Measurements from ENCODE around the gene ADAMTS2.
"Not testable (repeated sequence)": the region's sequence is repeated elsewhere in the genome, so short reads cannot be mapped to it uniquely, and the experiment has no call there.

The ADAMTS2 gene

DNA sequence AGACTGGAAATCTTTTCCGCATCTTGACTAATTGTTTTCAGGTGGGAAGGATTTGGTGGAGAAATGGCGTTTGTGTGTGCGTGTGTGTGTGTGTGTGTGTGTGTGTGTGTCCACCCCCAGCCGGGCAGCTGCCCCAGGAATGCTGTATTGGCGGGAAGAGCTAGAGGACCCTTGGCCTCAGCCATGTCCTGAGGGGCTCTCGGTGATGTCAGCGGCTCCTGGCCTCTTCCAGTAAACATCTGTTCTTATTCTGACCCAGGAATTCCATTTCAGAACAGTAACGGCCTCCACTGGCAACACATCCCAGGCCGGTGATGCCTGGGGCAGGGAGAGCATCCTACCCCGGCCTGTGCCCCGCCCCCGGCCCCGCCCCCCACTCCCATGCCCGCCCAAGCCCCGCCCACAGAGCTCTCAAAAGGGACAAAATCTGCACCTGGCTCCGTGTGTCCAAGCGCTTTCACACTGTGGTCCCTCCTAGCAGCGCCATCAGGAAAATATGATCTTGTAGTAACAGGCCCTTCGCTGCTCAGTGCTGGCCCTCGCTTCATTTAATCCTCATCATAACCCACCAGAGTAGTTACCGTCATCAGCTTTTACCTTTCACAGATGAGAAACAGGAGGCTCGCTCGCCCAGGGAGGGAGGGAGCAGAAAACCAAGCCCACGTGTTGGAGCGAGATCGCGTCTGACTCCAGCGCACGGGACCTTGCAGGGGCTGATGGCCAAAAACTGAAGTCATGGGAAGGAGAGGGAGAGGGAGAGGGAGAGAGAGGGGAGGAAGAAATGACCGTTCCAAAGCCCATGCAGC is 18.9 kb downstream of the ADAMTS2 start:
- no peak for DNase-seq (ENCODE audit: low read depth in 3 of 3, low spot score in 1 of 3)

DNA sequence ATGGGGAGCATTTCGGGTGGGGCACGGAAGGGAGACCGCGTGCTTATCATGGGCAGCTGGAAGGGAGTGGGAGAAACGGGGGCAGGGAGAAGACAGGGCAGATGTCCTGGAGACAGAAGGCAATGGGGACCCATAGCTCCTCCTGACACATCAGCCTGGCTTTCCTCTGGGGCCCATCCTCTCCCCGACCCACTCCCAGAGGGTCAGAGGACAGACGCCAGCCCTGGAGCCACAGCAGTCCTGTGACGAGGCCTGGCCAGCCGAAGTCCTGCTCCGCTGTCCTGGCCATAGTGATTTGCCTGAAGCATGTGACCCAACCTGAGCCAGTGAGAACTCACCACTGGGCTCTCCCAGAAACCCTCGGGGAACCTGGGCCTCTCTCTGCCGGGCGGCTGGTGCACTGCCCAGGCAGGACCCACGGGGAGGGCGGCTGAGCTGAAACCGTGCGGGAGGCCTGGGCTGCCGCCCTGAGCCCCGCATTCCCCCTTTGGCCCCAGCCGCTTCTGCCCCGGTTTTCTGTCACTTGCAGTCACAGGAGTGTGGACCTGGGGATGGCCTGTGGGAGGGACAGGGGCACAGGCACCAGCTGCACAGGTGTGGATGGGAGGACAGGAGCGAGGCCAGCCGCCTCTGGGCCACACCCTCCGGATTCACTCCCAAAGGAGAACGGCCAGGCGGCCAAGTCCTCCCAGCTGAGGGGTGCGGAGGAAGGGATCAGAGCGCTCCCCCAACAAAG is 19.8 kb downstream of the ADAMTS2 start:
- DNase-seq (ENCODE audit: low read depth in 3 of 3, low spot score in 1 of 3): no peak

DNA sequence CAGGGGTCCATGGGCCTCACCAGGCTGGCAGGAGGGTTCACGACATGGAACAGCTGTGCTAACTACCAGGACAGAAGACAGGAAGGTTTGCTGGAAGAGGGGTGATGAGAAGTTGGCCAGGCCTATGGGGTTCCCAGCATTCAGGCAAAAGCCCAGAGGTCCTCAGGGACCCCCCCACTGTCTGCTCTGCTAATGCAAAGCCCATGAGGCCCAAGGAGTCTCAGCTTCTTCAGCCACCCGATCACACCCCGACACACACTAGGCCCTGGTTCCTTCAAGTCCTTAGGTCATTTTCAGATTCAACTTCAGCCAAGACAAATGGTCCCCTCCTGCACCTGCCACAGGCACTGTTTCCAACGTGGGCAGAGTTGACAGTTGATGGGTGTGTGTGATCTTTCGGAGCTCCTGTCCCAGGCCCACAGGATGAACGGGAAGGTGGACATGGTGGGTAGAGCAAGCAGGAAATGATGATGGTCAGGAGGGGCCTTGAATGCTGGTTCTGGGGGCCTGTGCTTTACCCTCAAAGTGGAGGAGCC is 20.4 kb downstream of the ADAMTS2 start:
- no peak for DNase-seq (ENCODE audit: low read depth in 3 of 3, low spot score in 1 of 3)

DNA sequence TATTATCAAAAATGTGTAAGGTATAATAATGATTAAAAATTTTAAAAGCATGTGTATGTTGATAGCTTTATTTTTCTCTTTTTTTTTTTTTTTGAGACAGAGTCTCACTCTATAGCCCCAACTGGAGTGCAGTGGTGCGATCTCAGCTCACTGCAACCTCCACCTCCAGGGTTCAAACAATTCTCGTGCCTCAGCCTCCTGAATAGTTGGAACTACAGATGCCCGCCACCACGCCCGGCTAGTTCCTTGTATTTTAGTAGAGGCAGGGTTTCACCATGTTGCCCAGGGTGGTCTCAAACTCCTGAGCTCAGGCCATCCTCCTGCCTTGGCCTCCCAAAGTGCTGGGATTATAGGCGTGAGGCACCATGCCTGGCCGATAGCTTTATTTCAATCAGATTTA is 20.9 kb downstream of the ADAMTS2 start:
- DNase-seq (ENCODE audit: low read depth in 3 of 3, low spot score in 1 of 3): not testable (repeated sequence)

DNA sequence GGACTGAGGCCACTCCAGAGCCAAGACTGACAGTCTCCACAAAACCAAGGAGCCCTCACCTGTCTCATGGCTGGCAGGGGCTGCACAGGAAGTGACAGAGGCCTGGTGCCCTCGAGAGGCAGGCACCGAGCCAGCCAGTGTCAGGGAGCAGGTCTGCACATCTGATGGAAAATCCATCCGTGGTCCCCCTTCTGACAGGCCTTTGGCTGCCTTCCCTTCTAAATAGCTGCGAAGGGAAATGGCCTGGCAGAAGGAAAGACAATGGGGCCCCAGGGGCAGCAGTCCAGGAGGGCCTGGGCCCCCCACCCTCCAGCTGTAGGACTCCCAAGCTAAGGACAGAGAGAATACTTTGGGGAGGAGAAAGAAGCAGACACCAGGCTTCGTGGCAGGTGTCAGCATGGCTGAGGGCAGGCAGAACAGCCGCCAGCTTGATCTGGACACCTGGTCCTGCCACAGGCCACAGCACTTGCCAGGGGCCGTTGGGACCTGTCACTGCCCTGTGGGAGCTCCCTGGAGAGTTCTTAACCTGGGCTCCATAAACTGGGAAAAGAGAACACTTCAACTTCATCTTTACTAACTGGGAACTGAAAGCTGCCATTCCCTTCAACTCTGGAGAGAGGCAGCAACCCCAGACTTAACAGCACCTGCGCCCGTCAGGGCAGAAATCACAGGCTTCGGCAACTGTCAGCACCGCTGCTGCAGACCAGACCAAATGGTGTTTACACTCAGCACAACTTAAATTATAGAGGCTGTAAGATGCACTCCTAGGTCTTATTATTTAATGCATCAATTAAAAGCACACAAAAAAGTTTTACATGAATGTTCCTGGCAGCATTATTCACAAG is 22.0 kb downstream of the ADAMTS2 start:
- DNase-seq (ENCODE audit: low read depth in 3 of 3, low spot score in 1 of 3): no peak

DNA sequence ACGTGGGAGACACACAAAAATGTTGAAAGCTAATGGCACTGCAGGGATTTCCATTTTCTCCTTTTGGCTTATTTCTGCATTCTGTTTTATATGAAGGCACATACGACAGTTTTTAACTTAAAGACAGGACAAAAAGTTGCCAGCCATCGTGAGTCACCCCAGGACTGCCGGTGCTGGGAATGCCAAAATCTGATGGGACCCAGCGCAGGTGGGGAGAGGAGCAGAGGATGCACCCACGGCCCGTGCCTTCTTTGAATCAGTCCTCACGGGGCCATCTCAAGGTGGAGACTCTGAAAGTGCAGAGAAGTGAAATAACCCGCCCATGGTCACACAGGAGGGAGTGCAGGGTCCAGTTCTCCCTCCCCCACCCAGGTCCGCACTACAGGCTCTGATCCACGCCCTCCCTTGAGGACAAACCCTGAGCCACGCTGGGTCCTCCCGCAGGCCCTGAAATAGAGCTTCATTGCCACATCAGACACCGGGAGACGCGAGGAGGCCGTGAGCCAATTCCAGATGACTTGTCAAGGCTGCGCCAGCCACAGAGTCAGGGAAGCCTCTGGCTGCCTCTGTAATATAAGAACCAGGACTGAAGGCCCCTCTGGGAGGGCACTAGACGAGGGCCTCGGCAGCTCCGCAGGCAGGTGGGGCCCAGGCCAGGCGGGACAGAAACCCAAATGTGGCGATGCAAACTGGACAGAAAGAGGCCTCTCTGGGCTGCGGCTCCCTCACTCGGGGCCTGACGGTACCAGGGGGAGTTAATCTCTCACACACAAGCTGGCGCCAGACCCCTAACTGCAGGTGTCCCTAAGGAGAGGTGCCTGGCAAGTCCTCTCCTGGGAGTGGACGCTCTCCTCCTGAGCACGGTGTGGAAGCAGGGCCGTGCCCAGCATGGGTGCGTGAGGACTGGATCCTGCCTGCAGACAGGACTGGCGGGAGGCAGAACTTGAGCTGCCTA is 22.9 kb downstream of the ADAMTS2 start:
- DNase-seq (ENCODE audit: low read depth in 3 of 3, low spot score in 1 of 3): no peak

DNA sequence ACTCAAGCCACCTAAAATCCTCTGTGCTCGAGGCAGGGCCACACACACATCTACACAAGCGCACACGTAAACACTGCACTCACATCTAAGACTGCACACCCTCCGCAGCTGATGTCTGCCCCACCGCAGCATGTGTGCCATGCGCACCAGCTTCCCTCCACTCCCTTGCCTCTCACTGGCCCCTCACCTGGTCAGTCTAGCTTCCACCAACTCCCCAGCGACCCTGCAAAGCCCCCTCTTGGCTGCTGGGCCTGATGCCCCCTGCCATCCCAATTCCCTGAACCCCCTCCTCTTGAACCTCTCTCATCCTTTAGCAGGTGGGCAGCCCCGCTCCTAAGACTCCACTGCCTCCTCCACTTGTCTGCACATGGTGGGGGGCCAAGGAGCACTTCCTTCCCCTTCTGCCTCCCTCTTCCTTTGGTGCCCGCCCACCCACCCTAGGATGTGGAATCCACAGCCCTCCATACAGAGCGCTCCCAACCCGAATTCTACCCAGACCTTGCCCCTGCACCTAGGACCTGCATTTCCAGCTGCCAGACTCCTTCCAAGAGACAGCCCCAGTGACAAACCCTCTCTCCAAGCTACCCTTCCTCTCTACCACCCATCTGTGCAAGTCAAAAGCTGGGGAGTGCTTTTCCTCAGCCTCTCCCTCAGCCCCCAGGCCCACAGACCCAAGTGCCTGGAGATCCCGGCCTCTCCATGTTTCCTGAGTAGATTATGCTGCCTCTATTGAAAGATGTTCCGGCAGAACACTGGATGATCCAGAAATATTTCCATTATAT is 23.9 kb downstream of the ADAMTS2 start:
- DNase-seq (ENCODE audit: low read depth in 3 of 3, low spot score in 1 of 3): no peak

DNA sequence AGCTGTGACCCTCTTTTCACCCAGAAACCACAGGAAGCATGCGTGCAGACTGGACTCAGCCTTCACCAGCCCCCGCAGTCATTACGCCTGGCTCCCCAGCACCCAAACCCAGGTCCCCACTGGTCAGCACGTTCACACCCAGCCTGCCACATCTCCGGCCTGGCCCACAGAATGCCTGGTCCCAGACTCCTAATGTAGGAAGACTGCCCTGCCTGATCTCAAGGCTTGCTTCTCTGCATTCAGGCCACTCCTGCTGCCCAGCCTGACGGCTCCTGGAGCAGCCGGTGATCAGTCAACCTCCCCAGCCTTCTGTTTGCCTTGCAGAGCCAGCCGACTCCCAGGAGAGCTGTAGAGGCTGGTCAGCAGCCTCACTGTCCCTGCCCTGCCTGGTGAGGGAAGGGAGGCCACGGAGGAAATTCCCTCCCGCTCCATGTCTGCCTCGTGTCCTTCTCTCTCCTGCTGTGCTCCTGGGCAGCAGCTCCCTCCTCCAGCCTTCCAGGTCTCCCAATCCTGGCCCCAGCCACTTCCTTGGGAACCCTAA is 25.4 kb downstream of the ADAMTS2 start:
- no peak for DNase-seq (ENCODE audit: low read depth in 3 of 3, low spot score in 1 of 3)

DNA sequence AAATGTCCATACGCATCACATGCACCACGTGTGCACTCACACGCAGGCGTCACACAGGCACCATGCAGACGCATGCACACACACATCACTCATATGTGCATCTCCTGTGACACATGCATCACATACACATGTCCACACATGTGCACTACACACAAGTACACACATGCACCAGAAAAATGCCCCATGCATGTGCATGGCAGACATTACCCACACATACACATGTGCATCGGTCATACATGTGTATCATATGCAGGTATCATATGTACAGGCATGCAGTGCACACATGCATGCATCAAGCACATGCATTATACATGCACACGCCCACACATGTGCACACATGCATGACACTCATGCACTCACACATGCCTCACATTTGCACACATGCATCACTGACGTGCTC is 26.1 kb downstream of the ADAMTS2 start:
- no peak for DNase-seq (ENCODE audit: low read depth in 3 of 3, low spot score in 1 of 3)

DNA sequence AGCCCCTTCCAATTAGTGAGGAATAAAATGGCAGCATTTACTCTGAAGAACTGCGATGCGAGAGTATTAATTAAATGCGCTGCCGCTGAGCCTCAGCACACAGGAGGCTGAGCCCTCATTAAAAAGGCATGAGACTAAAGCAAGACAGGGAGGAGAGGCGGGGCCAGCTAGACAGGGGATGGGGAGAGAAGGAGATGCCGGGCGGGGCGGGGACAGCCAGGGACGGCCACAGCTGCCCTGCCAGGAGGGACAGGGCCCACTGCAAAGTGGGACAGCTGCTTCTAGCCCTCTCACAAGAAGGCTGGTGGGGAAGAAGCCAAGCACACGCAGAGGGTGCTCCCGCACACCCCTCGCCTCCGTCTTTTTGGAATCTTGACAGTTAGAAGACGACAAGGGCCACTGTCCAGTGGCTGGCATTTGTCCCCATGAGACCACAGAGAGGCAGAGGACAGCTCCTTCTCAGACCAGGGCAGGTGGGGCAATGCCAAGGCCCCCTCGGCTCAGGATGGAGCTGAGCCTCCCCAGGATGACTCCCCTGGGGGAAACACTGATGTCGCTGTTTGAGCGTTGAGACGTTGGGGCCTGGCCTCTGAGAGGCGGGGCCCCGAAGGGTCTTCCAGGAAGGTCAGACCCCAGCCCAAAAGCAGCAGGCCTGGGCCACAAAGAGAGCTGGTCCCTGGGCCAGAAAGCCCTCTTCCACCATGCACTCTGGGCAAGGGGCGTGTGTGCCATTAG is 26.9 kb downstream of the ADAMTS2 start:
- DNase-seq (ENCODE audit: low read depth in 3 of 3, low spot score in 1 of 3): no peak

DNA sequence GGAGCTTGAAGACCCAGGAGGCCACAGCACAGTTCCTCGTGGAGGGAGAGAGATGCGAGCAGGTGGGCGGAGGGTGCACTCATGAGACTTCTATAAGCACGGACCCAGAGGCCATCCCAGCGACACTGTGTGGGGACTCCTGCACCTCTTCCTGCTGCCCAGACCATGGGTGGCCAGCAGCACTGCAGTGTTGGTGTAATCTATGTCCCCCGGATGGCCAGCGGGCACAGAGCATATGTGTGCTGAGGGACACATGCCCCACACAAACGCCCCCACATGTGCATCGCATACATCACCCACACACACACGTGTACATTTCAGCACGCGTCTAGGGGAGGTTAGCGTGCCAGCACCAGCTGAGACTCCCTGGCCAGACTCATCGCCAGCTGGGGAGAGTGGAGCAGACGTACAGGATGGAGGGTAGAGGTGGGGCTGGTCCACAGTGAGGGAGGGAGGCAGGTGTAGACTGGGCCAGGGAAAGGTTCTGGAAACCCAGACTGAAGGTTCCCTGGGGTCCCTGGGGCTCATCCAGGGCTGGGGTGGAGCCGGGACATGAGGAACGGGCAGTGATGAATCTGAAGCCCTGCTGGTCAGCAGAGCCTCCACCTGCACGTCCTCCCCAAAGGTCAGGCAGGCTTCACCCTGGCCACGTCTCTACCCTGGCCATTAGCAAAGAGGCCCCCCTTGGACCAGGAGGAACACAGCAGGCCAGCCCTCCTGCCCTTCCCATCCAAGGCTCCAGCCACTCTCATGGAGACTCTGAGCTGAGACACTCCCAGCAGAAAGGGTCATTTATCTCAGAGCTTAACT is 27.6 kb downstream of the ADAMTS2 start:
- no peak for DNase-seq (ENCODE audit: low read depth in 3 of 3, low spot score in 1 of 3)

DNA sequence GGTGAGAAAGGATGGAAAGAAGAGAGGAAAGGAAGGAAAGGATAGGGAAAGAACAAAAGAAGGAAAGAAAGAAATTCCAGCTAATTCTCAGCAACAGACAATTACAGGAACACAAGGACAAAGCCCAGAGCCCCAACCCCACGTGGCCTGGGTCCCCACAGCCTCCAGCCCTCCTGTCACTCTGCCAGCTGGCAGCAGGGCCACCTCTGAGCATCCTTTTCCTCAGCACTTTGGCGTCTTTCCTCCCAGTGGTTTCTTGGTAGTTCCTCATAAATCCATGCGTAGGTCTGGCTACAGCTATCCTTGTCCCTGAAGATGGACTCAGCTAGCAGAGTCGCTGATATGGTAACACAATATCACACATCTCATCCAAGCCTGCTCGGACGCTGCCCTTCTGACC is 28.3 kb downstream of the ADAMTS2 start:
- no peak for DNase-seq (ENCODE audit: low read depth in 3 of 3, low spot score in 1 of 3)

DNA sequence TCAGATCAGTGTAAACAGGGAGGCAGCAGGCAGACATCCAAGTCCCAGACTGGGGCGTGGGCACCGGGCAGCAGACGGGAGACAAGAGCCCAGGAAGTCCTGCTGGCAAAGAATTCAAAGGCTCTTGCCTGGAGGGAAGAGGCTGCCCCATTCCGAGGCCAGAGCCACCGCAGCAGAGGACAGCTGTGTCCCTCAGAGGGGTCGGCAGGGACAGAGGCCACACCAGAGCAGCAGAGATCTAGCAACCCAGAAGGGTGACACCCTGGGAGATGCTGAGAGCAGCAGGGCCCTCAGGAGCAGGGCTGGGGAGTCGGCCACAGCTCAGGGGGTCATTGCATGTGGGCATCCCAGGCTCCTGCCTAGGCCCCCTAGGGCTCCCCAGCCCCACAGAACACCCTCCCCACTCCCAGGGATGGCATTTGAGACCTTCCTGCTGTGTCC is 29.1 kb downstream of the ADAMTS2 start:
- no peak for DNase-seq (ENCODE audit: low read depth in 3 of 3, low spot score in 1 of 3)

DNA sequence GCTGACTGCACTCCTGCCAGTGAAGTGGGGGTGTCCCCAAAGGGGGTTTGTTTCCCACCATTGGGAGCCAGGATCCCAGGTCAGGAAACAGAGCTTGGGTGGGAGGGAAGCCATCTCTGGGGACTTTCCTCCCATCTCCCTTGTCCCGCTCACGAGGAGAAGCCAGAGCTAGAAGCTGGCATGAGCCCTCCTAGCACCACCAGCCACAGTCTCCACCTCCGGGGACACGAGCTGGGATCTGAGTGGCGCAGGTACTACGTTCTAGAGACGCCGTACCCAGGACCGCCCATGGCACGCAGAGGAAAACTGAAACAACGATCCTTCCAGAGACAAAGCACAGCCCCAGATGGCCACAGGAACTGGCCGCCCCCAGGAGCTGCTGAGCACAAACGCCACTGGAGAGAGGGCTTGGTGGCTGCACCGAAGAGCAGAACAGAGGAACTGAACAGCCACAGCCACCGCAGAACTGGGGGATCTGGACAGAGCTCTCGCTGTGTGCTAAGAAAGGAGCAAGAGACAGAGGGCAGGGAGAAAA is 29.8 kb downstream of the ADAMTS2 start:
- DNase-seq (ENCODE audit: low read depth in 3 of 3, low spot score in 1 of 3): no peak

DNA sequence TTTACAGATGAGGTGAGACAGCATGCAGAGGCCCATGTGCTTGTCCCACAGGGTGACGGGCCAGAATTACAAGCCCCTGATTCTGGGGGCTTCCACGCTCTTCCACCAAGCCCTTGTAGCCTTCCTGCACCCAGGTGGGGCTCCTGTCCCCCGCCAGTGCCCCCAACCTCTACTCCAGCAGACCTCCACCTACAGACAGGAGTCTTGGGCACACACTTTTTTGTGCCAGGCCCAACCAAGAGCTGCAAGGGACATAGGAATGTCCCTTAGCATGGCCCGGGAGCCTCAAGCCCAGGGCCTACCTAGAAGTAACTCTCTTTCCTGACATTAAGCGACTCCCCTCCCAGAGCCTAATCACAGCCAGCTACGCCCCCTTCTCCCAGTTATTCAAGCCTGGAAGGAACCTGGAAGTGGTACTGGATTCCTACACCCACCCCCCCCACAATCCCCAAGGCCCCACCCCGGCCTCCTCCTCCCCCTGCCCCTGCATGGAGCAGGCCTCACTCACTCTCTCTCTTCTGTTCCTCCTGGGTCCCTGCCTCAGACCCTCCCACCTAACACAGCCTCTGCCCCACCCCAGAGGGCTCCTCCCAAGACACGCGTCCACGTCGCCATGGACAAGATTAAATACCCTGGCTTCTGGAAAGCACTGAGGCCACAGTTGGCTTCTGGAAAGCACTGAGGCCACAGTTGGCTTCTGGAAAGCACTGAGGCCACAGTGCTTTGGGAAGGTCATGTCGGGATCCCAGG is 30.5 kb downstream of the ADAMTS2 start:
- no peak for DNase-seq (ENCODE audit: low read depth in 3 of 3, low spot score in 1 of 3)

DNA sequence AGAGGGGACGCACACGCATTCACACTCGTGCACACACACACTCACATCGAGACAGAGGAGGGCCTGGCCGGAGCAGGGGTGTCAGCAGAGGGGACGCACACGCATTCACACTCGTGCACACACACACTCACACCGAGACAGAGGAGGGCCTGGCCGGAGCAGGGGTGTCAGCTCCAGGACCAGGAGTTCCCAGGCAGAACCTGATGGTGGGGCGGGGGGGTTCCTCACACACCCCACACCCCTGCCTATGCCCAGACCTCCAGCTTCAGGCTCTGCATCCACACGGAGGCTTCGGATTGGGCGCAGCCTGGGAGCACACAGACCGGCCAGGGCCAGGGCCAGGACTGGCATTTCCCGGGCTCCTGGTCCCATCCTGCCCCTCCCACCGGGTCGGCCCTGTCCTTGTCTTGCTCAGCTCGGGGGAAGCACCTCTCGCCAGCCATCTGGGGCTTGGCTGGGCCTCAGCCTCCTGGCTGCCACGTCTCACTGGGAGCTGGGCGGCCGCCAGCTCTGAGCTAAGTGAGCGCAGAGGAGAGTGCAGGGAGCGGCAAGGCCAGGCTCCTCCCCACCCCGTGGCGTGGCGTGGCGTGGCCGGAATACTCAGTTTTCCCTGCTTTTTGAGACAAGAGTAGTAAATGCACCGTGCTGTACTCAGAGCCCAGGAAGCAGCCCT is 31.3 kb downstream of the ADAMTS2 start:
- no peak for DNase-seq (ENCODE audit: low read depth in 3 of 3, low spot score in 1 of 3)

Measured in stimulated activated CD4-positive, alpha-beta T cell treated with anti-CD3 and anti-CD28 coated beads, TNF-alpha, amount 100 ng/mL, for 1 hour (primary cell).